Naive B cell (primary cell): Measurements from ENCODE around the gene NFE2. TPM values are rescaled to one million over a fixed set of nuclear protein-coding genes. Genes with fewer than 3 reads are reported as not detected.

Experiments used
- ATAC-seq, 2 donors: fragments of 150-1000 bp; cut with Tn5 transposase; 2 replicates each; pipeline ENCODE4 v1.10.0; 2021; ENCODE audit warnings: low read depth in 2 of 2, mild to moderate bottlenecking in 2 of 2, moderate library complexity in 2 of 2
- DNase-seq: peaks from one replicate; pipeline ENCODE4 v3.0.0; 2022
- H3K27ac Mint-ChIP-seq, 6 donors: one replicate each; pipeline ENCODE4 v1.8.0; 2020 to 2022; ENCODE audit warnings: mild to moderate bottlenecking in 6 of 6, mixed read lengths in 6 of 6, moderate library complexity in 5 of 6, inconsistent platforms in 2 of 6
- H3K27me3 Mint-ChIP-seq, 3 donors: one replicate each; pipeline ENCODE4 v1.8.0; 2021 to 2022; ENCODE audit warnings: mixed read lengths in 3 of 3, mild to moderate bottlenecking in 1 of 3
- H3K36me3 Mint-ChIP-seq, 2 donors: one replicate each; pipeline ENCODE4 v1.8.0; 2020 to 2022; ENCODE audit warnings: mixed read lengths in 2 of 2, inconsistent platforms in 1 of 2, mild to moderate bottlenecking in 1 of 2
- H3K4me1 Mint-ChIP-seq, 3 donors: one replicate each; pipeline ENCODE4 v1.8.0; 2020 to 2022; ENCODE audit warnings: mixed read lengths in 3 of 3, inconsistent platforms in 1 of 3, mild to moderate bottlenecking in 1 of 3, moderate library complexity in 1 of 3
- H3K4me3 Mint-ChIP-seq, 8 donors: one replicate each; pipeline ENCODE4 v1.8.0; 2020 to 2022; ENCODE audit warnings: mild to moderate bottlenecking in 8 of 8, mixed read lengths in 8 of 8, moderate library complexity in 8 of 8, inconsistent platforms in 2 of 8
- H3K9me3 Mint-ChIP-seq, 7 donors: one replicate each; pipeline ENCODE4 v1.8.0; 2020 to 2022; ENCODE audit warnings: mixed read lengths in 7 of 7, mild to moderate bottlenecking in 5 of 7, inconsistent platforms in 2 of 7, moderate library complexity in 1 of 7
- polyA plus RNA-seq, 6 donors: library from polyadenylated mRNA; unstranded; fragments of 300-500 nt; fragmentation: Illumina TruSeq; gene quantifications; one replicate each; pipeline ENCODE4 v1.2.3, GENCODE V29; 2021; ENCODE audit warnings: low read depth in 6 of 6

The NFE2 gene
- polyA plus RNA-seq = 1 to 10 TPM in 3 of 6 donors, under 1 TPM in 2, not detected in 1; 0.51 to 3.6 (median 1.5) TPM

DNA sequence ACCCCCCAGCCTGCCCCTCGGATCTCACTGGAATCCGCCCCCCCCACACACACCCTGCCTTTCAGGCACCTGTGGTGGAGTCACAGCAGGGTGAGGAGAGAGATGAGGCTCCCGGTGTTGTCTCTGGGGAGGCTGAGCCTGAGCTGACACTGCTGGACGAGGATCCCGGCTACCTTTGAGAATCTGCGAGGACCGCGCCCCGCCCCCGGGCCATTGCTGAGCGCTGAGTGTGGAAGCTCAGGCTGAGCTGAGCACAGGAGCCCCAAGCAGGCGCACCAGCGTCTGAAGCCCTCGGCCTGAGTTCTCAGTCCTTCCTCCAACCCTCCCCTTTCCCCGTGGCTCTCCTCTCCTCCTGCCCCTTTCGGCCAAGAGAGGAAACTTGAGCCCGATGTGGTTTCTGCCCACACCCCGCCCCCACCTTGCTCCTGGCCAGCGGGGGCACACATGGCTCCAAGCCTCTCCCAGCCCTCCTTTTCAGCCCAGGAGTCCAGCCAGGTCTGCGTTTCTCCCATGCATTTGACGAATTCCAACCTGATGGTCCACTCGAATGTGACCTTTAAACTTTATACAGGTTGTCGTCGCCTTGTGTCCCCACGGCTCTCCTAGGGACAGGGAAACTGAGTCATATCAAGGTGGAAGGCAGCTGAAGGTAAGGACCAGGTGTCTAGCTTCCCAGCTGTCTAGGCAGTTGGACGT, at the start of gene NFE2:
Gene NFE2, minus strand, starts transcription at position 284 of the 696 bp plus-strand sequence. CDS start 5,767 bp downstream, outside the sequence.
- DNase-seq (no peak), ATAC-seq (peak; percentile 69 to 70)
- peaks cover 39 to 59% (median 47%) of the 10 kb centered on the region in 3 donors for H3K4me1 Mint-ChIP-seq
- H3K4me3 Mint-ChIP-seq = peak within 1 kb of the TSS in 7 of 8 donors; percentile 56 to 83 (median 67)
- peaks cover 36 to 55% (median 43%) of the 10 kb centered on the region in 3 donors for H3K27me3 Mint-ChIP-seq
- H3K9me3 Mint-ChIP-seq = no peaks in the 10 kb centered on the region
- no peaks in the 10 kb centered on the region for H3K36me3 Mint-ChIP-seq
- H3K27ac Mint-ChIP-seq = peak within 1 kb of the TSS in 2 of 6 donors; percentile 53 to 83

GRCh38 chr12:54349679-54350078, 48.9 kb upstream of the NFE2 start:
- ATAC-seq = no peak
- peak overlapping the region in 1 of 8 donors; percentile 36 for H3K4me3 Mint-ChIP-seq
- no peak for DNase-seq
- no peaks in the 10 kb centered on the region for H3K9me3 Mint-ChIP-seq
- H3K36me3 Mint-ChIP-seq = peaks cover 36 to 40% of the 10 kb centered on the region in 2 donors
- H3K27me3 Mint-ChIP-seq = no peaks in the 10 kb centered on the region
- peaks cover 16 to 24% (median 21%) of the 10 kb centered on the region in 3 donors for H3K4me1 Mint-ChIP-seq
- peak overlapping the region in 1 of 6 donors; percentile 61 for H3K27ac Mint-ChIP-seq

DNA sequence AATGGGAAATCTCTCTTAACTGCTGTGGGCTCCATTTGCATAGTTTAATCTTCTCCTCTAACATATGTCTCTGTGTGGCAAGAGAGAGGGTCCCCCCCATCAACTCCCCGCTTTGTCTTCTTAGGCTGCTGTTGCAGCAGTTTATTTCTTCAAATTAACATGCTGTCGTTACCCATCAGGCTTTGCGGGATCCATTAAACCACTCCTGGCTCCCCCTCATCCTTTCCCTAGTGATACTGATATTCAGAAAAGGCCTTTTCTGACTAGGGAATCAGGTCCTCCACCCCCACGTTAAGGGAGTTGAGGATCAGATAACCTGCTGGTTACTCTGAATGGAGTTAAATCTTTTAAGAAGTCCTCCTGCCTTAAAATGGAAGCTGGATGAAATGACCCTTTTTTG, 48.2 kb upstream of the NFE2 start:
- no peak for ATAC-seq
- peaks cover 36 to 40% of the 10 kb centered on the region in 2 donors for H3K36me3 Mint-ChIP-seq
- H3K4me3 Mint-ChIP-seq = no peak overlapping the region
- H3K27me3 Mint-ChIP-seq = no peaks in the 10 kb centered on the region
- peaks cover 16 to 24% (median 21%) of the 10 kb centered on the region in 3 donors for H3K4me1 Mint-ChIP-seq
- no peak overlapping the region for H3K27ac Mint-ChIP-seq
- no peak for DNase-seq
- H3K9me3 Mint-ChIP-seq = no peaks in the 10 kb centered on the region

- DNase-seq (no peak), ATAC-seq (no peak)
- peaks cover 20 to 30% of the 10 kb centered on the region in 2 donors for H3K36me3 Mint-ChIP-seq
- H3K9me3 Mint-ChIP-seq = no peaks in the 10 kb centered on the region
- H3K27me3 Mint-ChIP-seq = no peaks in the 10 kb centered on the region
- peak overlapping the region in 2 of 6 donors; percentile 16 to 52 for H3K27ac Mint-ChIP-seq
- H3K4me3 Mint-ChIP-seq = peak overlapping the region in 1 of 8 donors; percentile 62
- peaks cover 11 to 20% (median 17%) of the 10 kb centered on the region in 3 donors for H3K4me1 Mint-ChIP-seq
Observed at GRCh38 chr12:54341378-54342300, 40.8 kb upstream of the NFE2 start.

DNA sequence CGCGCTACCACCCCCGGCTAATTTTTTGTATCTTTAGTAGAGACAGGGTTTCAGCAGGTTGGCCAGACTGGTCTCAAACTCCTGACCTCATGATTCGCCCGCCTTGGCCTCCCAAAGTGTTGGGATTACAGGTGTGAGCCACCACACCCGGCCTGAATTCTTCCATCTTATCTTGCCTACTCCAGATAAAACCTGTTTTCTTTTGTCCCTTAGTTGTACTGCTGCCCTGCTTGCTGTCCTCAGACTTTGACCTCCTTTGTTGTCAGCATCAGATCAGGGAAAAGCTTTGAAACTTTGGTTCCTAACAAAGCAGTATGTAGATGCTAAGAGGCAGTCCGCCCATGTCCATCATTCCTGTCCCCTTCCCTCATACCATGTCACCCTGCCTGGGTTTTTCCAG, 40.0 kb upstream of the NFE2 start:
- H3K27me3 Mint-ChIP-seq = no peaks in the 10 kb centered on the region
- no peak overlapping the region for H3K4me3 Mint-ChIP-seq
- peak overlapping the region in 1 of 6 donors; percentile 64 for H3K27ac Mint-ChIP-seq
- ATAC-seq (no peak), DNase-seq (no peak)
- no peaks in the 10 kb centered on the region for H3K9me3 Mint-ChIP-seq
- peaks cover 11 to 26% (median 17%) of the 10 kb centered on the region in 3 donors for H3K4me1 Mint-ChIP-seq
- peaks cover 20 to 30% of the 10 kb centered on the region in 2 donors for H3K36me3 Mint-ChIP-seq

DNA sequence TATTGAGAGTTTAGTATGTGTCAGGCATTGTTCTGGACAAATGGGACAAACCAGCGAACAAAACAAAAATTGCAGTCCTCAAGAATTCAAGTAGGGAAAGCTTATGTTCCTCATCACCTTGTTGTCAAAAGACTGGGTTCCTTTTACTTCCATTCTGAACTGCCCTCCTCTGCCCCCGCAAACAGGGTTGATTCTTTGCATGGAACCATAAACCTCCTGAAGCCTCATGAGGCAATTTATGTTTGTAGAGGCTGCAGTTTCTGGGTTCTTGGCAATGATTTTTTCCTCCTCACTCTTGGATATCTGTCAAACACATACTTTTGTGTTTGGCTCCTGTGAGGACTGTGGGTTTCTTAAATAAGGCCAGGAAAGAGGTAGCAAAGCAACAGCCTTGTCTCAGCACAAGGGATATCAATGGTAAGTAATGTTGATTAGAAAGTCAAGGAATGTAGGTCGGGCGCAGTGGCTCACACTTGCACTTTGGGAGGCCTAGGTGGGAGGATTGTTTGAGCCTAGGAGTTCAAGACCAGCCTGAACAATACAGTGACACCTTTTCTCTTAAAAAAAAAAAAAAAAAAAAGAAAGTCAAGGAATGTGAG, 38.0 kb upstream of the NFE2 start:
- Mint-ChIP-seq H3K9me3 (no peaks in the 10 kb centered on the region), H3K4me1 (peaks cover 7 to 21% (median 8%) of the 10 kb centered on the region in 3 donors), H3K36me3 (peaks cover 13 to 22% of the 10 kb centered on the region in 2 donors), H3K27me3 (no peaks in the 10 kb centered on the region), H3K27ac (no peak overlapping the region), H3K4me3 (no peak overlapping the region)
- no peak for ATAC-seq
- no peak for DNase-seq

DNA sequence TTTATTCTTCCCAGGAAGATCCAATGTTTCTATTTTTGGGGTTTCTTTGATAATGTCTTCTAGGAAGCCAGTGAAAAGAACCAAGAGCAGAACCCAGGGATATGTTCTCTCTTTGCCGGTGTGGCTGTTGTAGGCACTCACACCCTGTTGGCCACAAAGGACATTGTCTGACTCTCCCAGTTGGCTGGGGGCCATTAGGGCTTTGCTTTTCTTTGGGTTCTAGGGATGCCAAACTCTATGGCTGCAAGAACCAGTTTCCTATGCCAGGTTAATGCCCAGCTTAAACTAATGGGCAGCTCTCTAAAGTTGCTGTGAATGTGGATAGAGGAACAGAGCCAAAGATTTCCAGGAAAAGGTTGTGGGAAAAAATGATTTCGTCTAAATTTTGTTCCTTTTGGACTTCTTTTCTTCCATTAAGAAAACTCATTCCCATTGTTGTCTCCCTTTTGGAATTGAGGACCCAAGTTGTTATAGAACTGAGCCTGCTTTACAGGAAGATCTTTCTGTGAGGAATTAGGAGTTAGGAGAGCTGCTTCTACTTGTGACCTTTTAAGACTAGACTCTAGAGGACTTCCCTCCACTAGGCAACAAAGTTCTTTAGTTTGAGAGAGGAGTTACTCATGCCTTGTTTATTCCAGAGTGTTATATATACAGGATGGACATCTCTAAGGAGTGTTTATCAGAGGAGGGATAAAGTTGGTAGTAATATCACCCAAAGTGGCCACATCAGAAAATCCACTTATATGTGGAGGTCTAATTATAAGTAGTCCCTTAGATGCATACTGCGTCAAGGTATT, 37.2 kb upstream of the NFE2 start:
- Mint-ChIP-seq H3K4me3 (no peak overlapping the region), H3K4me1 (peaks cover 7 to 21% (median 8%) of the 10 kb centered on the region in 3 donors), H3K27me3 (no peaks in the 10 kb centered on the region), H3K27ac (no peak overlapping the region), H3K36me3 (peaks cover 9 to 22% of the 10 kb centered on the region in 2 donors), H3K9me3 (no peaks in the 10 kb centered on the region)
- ATAC-seq (no peak), DNase-seq (no peak)

DNA sequence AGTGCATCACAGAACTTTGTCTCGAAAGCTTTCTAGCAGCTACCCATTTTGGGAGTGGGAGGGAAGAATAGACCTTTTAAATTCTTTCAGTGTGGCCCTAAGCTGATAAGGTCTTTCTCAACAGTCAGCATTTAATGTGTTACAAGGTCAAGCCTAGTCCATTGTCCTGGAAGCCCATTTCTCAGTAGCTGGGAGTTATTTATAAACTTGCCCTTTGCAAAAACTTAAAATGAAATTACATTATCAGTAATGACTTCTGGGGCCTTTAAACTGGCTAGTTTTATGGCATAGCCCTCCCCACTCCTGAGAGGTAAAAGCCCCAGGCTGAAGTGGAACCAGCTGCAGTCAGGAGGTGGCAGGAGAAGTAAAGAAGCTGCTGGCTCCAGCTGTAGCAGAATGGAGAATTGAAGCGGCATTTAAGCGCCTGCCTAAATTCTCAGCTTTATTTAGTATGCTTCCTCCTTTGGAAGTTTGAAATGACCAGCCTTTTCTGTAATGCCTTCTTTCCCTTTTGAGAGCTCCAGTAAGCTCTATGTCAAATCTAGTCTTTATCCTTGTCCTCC, 36.5 kb upstream of the NFE2 start:
- H3K27ac Mint-ChIP-seq = no peak overlapping the region
- H3K9me3 Mint-ChIP-seq = no peaks in the 10 kb centered on the region
- H3K36me3 Mint-ChIP-seq = peaks cover 6 to 18% of the 10 kb centered on the region in 2 donors
- H3K27me3 Mint-ChIP-seq = no peaks in the 10 kb centered on the region
- no peak for DNase-seq
- H3K4me1 Mint-ChIP-seq = peaks cover 7 to 21% (median 8%) of the 10 kb centered on the region in 3 donors
- H3K4me3 Mint-ChIP-seq = no peak overlapping the region
- ATAC-seq = no peak

GRCh38 chr12:54333420-54334034, 32.7 kb upstream of the NFE2 start:
- H3K27ac Mint-ChIP-seq = no peak overlapping the region

DNA sequence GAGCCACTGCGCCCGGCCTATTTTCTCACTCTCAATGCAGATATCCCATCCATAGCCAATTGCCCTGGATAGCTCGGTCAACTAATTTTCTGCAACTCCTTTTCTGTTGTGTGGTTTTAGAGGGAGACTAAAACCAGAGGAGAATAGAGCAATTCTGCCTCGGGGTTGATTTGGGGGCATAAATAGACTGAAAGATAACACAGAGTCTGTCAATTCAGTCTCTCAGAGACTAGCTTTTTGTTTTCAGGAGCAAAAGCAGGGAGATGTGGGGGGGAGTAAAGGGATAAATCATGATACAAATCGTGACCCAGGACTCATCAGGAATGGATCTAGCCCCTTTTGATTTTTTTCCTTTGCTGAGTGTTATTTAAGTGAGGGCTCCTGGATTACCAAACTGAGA, 30.6 kb upstream of the NFE2 start:
- no peak for ATAC-seq
- H3K4me1 Mint-ChIP-seq = peaks cover 15 to 32% (median 16%) of the 10 kb centered on the region in 3 donors
- H3K27me3 Mint-ChIP-seq = no peaks in the 10 kb centered on the region
- no peak for DNase-seq
- no peaks in the 10 kb centered on the region for H3K9me3 Mint-ChIP-seq
- H3K36me3 Mint-ChIP-seq = no peaks in the 10 kb centered on the region
- no peak overlapping the region for H3K27ac Mint-ChIP-seq
- no peak overlapping the region for H3K4me3 Mint-ChIP-seq

More at GRCh38 chr12:54333420-54334034, 32.7 kb upstream of the NFE2 start:
- no peaks in the 10 kb centered on the region for H3K36me3 Mint-ChIP-seq
- peaks cover 14 to 39% (median 15%) of the 10 kb centered on the region in 3 donors for H3K4me1 Mint-ChIP-seq
- no peak overlapping the region for H3K4me3 Mint-ChIP-seq
- DNase-seq (no peak), ATAC-seq (no peak)
- no peaks in the 10 kb centered on the region for H3K27me3 Mint-ChIP-seq
- H3K9me3 Mint-ChIP-seq = no peaks in the 10 kb centered on the region

GRCh38 chr12:54330442-54330841, 29.6 kb upstream of the NFE2 start:
- Mint-ChIP-seq H3K9me3 (no peaks in the 10 kb centered on the region), H3K27me3 (no peaks in the 10 kb centered on the region), H3K36me3 (no peaks in the 10 kb centered on the region), H3K4me1 (peaks cover 18 to 35% (median 23%) of the 10 kb centered on the region in 3 donors), H3K27ac (peak overlapping the region in 3 of 6 donors; percentile 6 to 57 (median 52)), H3K4me3 (peak overlapping the region in 1 of 8 donors; percentile 7)
- no peak for DNase-seq
- no peak for ATAC-seq

DNA sequence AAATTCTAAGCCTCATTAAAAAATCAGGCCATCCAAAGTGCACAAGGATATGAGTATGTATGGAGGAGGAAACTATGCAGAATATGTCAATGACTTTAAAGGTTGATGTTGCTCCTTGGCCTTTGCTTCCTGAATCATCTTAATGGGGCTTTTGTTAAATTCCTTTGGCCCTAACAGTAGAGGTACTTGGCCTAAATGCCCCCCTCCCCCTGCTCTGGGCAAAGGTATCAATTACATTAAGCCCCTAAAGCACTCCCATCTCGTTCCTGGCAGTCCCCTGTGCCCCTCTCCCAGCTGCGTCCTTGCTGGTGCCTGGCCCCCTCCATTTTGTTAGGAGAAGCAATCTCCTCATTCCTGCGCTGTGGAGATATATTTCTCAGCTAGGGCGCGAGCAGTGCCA, 28.9 kb upstream of the NFE2 start:
- Mint-ChIP-seq H3K4me3 (no peak overlapping the region), H3K27ac (peak overlapping the region in 1 of 6 donors; percentile 57), H3K9me3 (no peaks in the 10 kb centered on the region), H3K36me3 (no peaks in the 10 kb centered on the region), H3K4me1 (peaks cover 24 to 37% (median 29%) of the 10 kb centered on the region in 3 donors), H3K27me3 (no peaks in the 10 kb centered on the region)
- ATAC-seq (no peak), DNase-seq (no peak)
